B cell (primary cell): Measurements from ENCODE around the gene RAB8B. TPM values are rescaled to one million over a fixed set of nuclear protein-coding genes. Genes with fewer than 3 reads are reported as not detected.
A peak's percentile ranks its signal among the peaks of the same experiment; 100 is the strongest.

Experiments
- ATAC-seq: fragments of 200-7000 bp; cut with Tn5 transposase; one replicate; pipeline ENCODE4 v1.10.0; 2021; ENCODE audit warnings: low read depth, mild to moderate bottlenecking, moderate number of reproducible peaks, moderate library complexity
- CTCF ChIA-PET: fragments of 350-600 bp; sonication (Branson Sonifier 250); formaldehyde crosslinking; loops from one replicate; lab custom pipeline; 2021; ENCODE audit warnings: antibody characterized with exemption, inconsistent platforms; lab: Charles Lee
- POLR2A ChIA-PET: fragments of 350-600 bp; sonication (Branson Sonifier 250); formaldehyde crosslinking; loops from one replicate; lab custom pipeline; 2021; ENCODE audit warnings: antibody characterized with exemption; lab: Charles Lee
- DNase-seq: peaks from one replicate; pipeline ENCODE4 v3.0.0; 2013
- H2AFZ ChIP-seq: 2 replicates; pipeline ENCODE4 v1.6.1; 2012; ENCODE audit warnings: mild to moderate bottlenecking, low read depth, low read length; ENCODE audit not compliant: insufficient read depth, poor library complexity, severe bottlenecking
- H3K27ac ChIP-seq, 2 donors: 1 replicate in 1 of 2; 2 replicates in 1 of 2; pipeline ENCODE4 v1.5.1; 2012 to 2013; ENCODE audit warnings: low read length in 2 of 2, mild to moderate bottlenecking in 2 of 2, moderate library complexity in 1 of 2
- H3K27me3 ChIP-seq, 4 experiments: fragments of 200-600 bp in 1 of 4; sonication (generic) in 1 of 4; replicated peaks in 1 of 4; 1 replicate in 2 of 4; 2 replicates in 2 of 4; pipeline versions ENCODE4 v1.6.1 to v1.7.0; 2013 to 2016; ENCODE audit warnings: low read length in 3 of 4, mild to moderate bottlenecking in 2 of 4, mixed read lengths in 1 of 4, moderate library complexity in 1 of 4; ENCODE audit not compliant: insufficient read depth in 4 of 4, control insufficient read depth in 3 of 4; ENCODE audit errors: control extremely low read depth in 1 of 4
- H3K36me3 ChIP-seq, 2 experiments: replicated peaks in 1 of 2; 1 replicate in 1 of 2; 2 replicates in 1 of 2; pipeline versions ENCODE4 v1.6.1 to v1.7.1; 2013; ENCODE audit warnings: low read length in 1 of 2; ENCODE audit not compliant: insufficient read depth in 2 of 2, control insufficient read depth in 1 of 2; ENCODE audit errors: control extremely low read depth in 1 of 2, extremely low read depth in 1 of 2
- H3K4me1 ChIP-seq, 2 donors: fragments of 200-600 bp in 1 of 2; sonication (generic) in 1 of 2; 1 replicate in 1 of 2; 2 replicates in 1 of 2; pipeline versions ENCODE4 v1.5.1 to v1.6.1; 2013 to 2017; ENCODE audit warnings: low read length in 2 of 2; ENCODE audit not compliant: control insufficient read depth in 2 of 2, insufficient read depth in 2 of 2
- H3K4me2 ChIP-seq: replicated peaks from 2 replicates; pipeline ENCODE3; 2012; ENCODE audit warnings: mild to moderate bottlenecking, low read depth, low read length; ENCODE audit not compliant: poor library complexity, severe bottlenecking
- H3K4me3 ChIP-seq, 5 experiments: fragments of 200-600 bp in 1 of 5; sonication (generic) in 1 of 5; 1 replicate in 3 of 5; 2 replicates in 2 of 5; pipeline versions ENCODE4 v1.5.1 to v1.7.0; 2011 to 2016; ENCODE audit warnings: low read length in 4 of 5, mild to moderate bottlenecking in 4 of 5, low read depth in 2 of 5, control low read depth in 1 of 5, moderate library complexity in 1 of 5; ENCODE audit not compliant: insufficient read depth in 1 of 5; ENCODE audit errors: control extremely low read depth in 1 of 5, extremely low read depth in 1 of 5
- H3K79me2 ChIP-seq: fragments of 200-600 bp; sonication (generic); one replicate; pipeline ENCODE4 v1.6.0; 2016; ENCODE audit warnings: low read length; ENCODE audit not compliant: control insufficient read depth, insufficient read depth
- H3K9ac ChIP-seq: fragments of 200-600 bp; sonication (generic); 2 replicates; pipeline ENCODE4 v1.6.1; 2017; ENCODE audit warnings: mild to moderate bottlenecking, low read length, moderate library complexity
- H3K9me3 ChIP-seq, 3 donors: one replicate each; pipeline versions ENCODE4 v1.6.1 to v1.7.1; 2013; ENCODE audit warnings: low read length in 2 of 3; ENCODE audit not compliant: control insufficient read depth in 2 of 3, insufficient read depth in 1 of 3; ENCODE audit errors: control extremely low read depth in 1 of 3
- H4K20me1 ChIP-seq: 2 replicates; pipeline ENCODE4 v1.6.0; 2012; ENCODE audit warnings: mild to moderate bottlenecking, low read length; ENCODE audit not compliant: insufficient read depth, control insufficient read depth, poor library complexity, severe bottlenecking
- H3K27ac Mint-ChIP-seq: one replicate; pipeline ENCODE4 v1.8.0; 2021; ENCODE audit warnings: mixed read lengths
- H3K27me3 Mint-ChIP-seq: one replicate; pipeline ENCODE4 v1.8.0; 2021; ENCODE audit warnings: mixed read lengths
- H3K4me1 Mint-ChIP-seq: one replicate; pipeline ENCODE4 v1.8.0; 2021; ENCODE audit warnings: mixed read lengths
- H3K4me3 Mint-ChIP-seq: one replicate; pipeline ENCODE4 v1.8.0; 2021; ENCODE audit warnings: mixed read lengths
- H3K9me3 Mint-ChIP-seq: one replicate; pipeline ENCODE4 v1.8.0; 2022; ENCODE audit warnings: mixed read lengths; ENCODE audit not compliant: insufficient read depth
- EZH2 ChIP-seq: IDR thresholded peaks from 2 replicates; pipeline ENCODE4 v1.6.1; 2012; ENCODE audit warnings: borderline replicate concordance, low read depth, mild to moderate bottlenecking, moderate library complexity, low read length; ENCODE audit not compliant: insufficient read depth, poor library complexity, severe bottlenecking
- WGBS: methylation state at CpG from one replicate; pipeline ENCODE4 v1.1.5; 2013; ENCODE audit warnings: missing lambda C conversion rate; ENCODE audit not compliant: insufficient coverage; 5-methylcytosine and 5-hydroxymethylcytosine counted together
- intact Hi-C: fragments of 100-400 bp; cut with micrococcal nuclease; formaldehyde crosslinking; loops from one replicate; pipeline ENCODE4 v1.10.0; 2022
- polyA plus RNA-seq: library from polyadenylated mRNA; depleted of rRNA; stranded (reverse); fragments of >200 nt; gene quantifications from 2 replicates; pipeline ENCODE4 v1.2.3, GENCODE V29; 2012
- total RNA-seq, 2 donors: library from RNA; stranded (reverse); fragments of 120-200 nt in 1 of 2; gene quantifications; 1 replicate in 1 of 2; 2 replicates in 1 of 2; pipeline versions ENCODE4 v1.2.3 to v1.2.4, GENCODE V29; 2013 to 2022
- TF ChIP-seq, protein P1 (sequence below): fragments of 200-600 bp; IDR thresholded peaks from one replicate; pipeline ENCODE4 v1.8.0; 2022; ENCODE audit warnings: antibody characterized with exemption, mild to moderate bottlenecking

Gene RAB8B
- total and polyA plus RNA-seq, 2 donors (not counting 1 experiment from before 2014, with no cell fraction given): 9.6 to 61.3 TPM

DNA sequence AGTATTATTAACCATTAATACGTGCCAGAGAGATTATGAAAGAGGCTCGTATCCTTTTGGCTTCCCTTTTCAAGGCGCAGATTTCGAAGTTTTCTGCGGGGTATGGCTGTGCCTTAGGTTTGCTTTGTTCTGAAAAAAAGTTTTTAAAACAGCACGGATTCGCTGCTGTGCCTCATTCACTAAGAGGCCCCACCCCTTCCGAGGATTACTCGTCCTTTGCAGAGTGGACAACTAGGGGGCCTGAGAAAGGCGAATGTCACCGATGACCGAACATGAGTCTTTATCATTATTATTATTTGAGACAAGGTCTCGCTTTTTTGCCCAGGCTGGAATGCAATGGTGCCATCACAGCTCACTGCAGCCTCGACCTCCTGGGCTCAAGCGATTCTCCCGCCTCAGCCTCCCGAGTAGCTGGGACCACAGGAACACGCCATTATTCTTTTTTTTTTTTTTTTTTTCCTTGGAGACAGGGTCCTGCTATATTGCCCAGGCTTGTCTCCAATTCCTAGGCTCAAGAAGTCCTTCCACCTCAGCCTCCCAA lies 31.4 kb upstream of the RAB8B start:
- ATAC-seq (peak; percentile 13), DNase-seq (no peak)
- peaks cover 31% of the 10 kb centered on the region for H3K4me1 Mint-ChIP-seq
- H3K27ac ChIP-seq: peak overlapping the region; percentile 68 to 81
- H3K4me3 Mint-ChIP-seq: peak overlapping the region; percentile 91
- ChIA-PET CTCF (interaction anchor here (0.6 to 1.9 kb wide), 5 partner anchors 45 to 245 kb away, joined by 3 to 5 read pairs (median 4); no protein-coding TSS in a partner anchor), POLR2A (interaction anchor here (0.6 to 1.8 kb wide), 4 partner anchors 15 to 910 kb away, joined by 3 to 13 read pairs (median 6); partner anchors contain the start of gene RAB8B)
- H3K79me2 ChIP-seq: peaks cover 26% of the 10 kb centered on the region
- WGBS: 6% methylated on average over 3 of the region's 18 CpGs
- H3K4me1 ChIP-seq: peaks cover 14 to 24% of the 10 kb centered on the region in 2 donors
- H3K9me3 Mint-ChIP-seq: no peaks in the 10 kb centered on the region
- no peaks in the 10 kb centered on the region for H3K27me3 Mint-ChIP-seq
- no peaks in the 10 kb centered on the region for H4K20me1 ChIP-seq
- H3K9me3 ChIP-seq: no peaks in the 10 kb centered on the region
- H3K4me2 ChIP-seq: peak overlapping the region; percentile 75
- no peaks in the 10 kb centered on the region for H3K27me3 ChIP-seq
- peak overlapping the region; percentile 79 for H2AFZ ChIP-seq
- peak overlapping the region; percentile 95 for H3K27ac Mint-ChIP-seq
- no peak for TF ChIP-seq EZH2
- TF ChIP-seq, protein P1, sequence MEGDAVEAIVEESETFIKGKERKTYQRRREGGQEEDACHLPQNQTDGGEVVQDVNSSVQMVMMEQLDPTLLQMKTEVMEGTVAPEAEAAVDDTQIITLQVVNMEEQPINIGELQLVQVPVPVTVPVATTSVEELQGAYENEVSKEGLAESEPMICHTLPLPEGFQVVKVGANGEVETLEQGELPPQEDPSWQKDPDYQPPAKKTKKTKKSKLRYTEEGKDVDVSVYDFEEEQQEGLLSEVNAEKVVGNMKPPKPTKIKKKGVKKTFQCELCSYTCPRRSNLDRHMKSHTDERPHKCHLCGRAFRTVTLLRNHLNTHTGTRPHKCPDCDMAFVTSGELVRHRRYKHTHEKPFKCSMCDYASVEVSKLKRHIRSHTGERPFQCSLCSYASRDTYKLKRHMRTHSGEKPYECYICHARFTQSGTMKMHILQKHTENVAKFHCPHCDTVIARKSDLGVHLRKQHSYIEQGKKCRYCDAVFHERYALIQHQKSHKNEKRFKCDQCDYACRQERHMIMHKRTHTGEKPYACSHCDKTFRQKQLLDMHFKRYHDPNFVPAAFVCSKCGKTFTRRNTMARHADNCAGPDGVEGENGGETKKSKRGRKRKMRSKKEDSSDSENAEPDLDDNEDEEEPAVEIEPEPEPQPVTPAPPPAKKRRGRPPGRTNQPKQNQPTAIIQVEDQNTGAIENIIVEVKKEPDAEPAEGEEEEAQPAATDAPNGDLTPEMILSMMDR: no peak
- H3K36me3 ChIP-seq: peaks cover 1 to 13% of the 10 kb centered on the region in 2 experiments
- peak overlapping the region; percentile 81 to 95 (median 85) for H3K4me3 ChIP-seq
- intact Hi-C loops: loop anchor here (1.0 to 5.0 kb wide), 5 partner anchors 31 to 119 kb away; partner anchors contain the start of genes APH1B and RAB8B
- peak overlapping the region; percentile 82 for H3K9ac ChIP-seq

DNA sequence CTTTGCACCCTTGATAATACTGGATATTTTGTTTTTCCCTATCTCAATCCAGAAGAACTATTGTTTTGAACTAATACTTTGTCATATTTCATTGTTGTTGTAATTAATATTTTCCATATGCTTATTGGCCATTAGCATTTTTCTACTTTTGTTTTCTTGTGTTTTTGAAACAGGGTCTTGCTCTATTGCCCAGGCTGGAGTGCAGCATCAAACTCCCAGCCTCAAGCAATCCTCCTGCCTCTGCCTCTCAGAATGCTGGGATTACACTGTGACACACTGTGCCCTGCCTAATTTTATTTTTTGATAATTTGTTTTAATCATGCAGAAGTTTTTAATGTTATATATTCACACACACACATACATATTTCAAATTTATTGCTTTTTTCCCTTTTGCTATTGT lies 28.8 kb upstream of the RAB8B start:
- H3K4me2 ChIP-seq: no peak overlapping the region
- Mint-ChIP-seq H3K9me3 (no peaks in the 10 kb centered on the region), H3K27me3 (no peaks in the 10 kb centered on the region), H3K27ac (no peak overlapping the region), H3K4me3 (no peak overlapping the region), H3K4me1 (peaks cover 29% of the 10 kb centered on the region)
- CTCF ChIA-PET: interaction anchor here (1.2 to 1.7 kb wide), 3 partner anchors 14 to 243 kb away, joined by 3 to 4 read pairs (median 3); no protein-coding TSS in a partner anchor
- POLR2A ChIA-PET: no interaction called here
- H2AFZ ChIP-seq: no peak overlapping the region
- peaks cover 26% of the 10 kb centered on the region for H3K79me2 ChIP-seq
- DNase-seq (no peak), ATAC-seq (no peak)
- no peak for TF ChIP-seq EZH2
- TF ChIP-seq, protein P1: no peak
- intact Hi-C loops: no loop called here
- H3K4me3 ChIP-seq: no peak overlapping the region
- H3K9ac ChIP-seq: no peak overlapping the region
- no peaks in the 10 kb centered on the region for H3K9me3 ChIP-seq
- peaks cover 14 to 25% of the 10 kb centered on the region in 2 donors for H3K4me1 ChIP-seq
- peaks cover 0 to under 1% of the 10 kb centered on the region in 2 experiments for H3K36me3 ChIP-seq
- no peaks in the 10 kb centered on the region for H3K27me3 ChIP-seq
- no peaks in the 10 kb centered on the region for H4K20me1 ChIP-seq
- no peak overlapping the region for H3K27ac ChIP-seq
